DND-41 (cell line): Measurements from ENCODE around the gene MAP3K8.

Source experiments
- CTCF ChIP-seq: IDR thresholded peaks from 2 replicates; pipeline ENCODE4 v1.5.1; 2012; ENCODE audit warnings: borderline replicate concordance, low read length, moderate library complexity, mild to moderate bottlenecking; ENCODE audit not compliant: poor library complexity, severe bottlenecking; ENCODE audit errors: extremely low read depth
- EZH2 ChIP-seq: IDR thresholded peaks from 3 replicates; pipeline ENCODE4 v1.6.1; 2012; ENCODE audit warnings: borderline replicate concordance, low read depth, mild to moderate bottlenecking, moderate library complexity, low read length, inconsistent platforms; ENCODE audit not compliant: severe bottlenecking

GRCh38 chr10:30398788-30399187 lies 35.2 kb upstream of the MAP3K8 start:
- TF ChIP-seq EZH2 (no peak), CTCF (peak; percentile 10)
